NCI-H460 (cell line): Measurements from ENCODE around the gene CCDC188. TPM values are rescaled to one million over a fixed set of nuclear protein-coding genes. Genes with fewer than 3 reads are reported as not detected.

Experiments
- DNase-seq: peaks from one replicate; pipeline ENCODE4 v3.0.0-alpha.2; 2016; ENCODE audit warnings: low read depth; ENCODE audit errors: extremely low read depth
- total RNA-seq: library from RNA; depleted of rRNA; stranded (reverse); fragments of >200 nt; shearing (Covaris generic); gene quantifications from 2 replicates; pipeline ENCODE4 v1.2.3, GENCODE V29; 2014

CCDC188 gene
- total RNA-seq, 1 experiment from 2014 or later, result not detected

GRCh38 chr22:20124083-20124787 is 26.6 kb downstream of the CCDC188 start:
- no peak for DNase-seq

GRCh38 chr22:20123366-20124082 is 27.3 kb downstream of the CCDC188 start:
- DNase-seq, result no peak

GRCh38 chr22:20121856-20122415 is 28.9 kb downstream of the CCDC188 start:
- no peak for DNase-seq

GRCh38 chr22:20118300-20119020 is 32.4 kb downstream of the CCDC188 start:
- no peak for DNase-seq

GRCh38 chr22:20117633-20118299 is 33.1 kb downstream of the CCDC188 start:
- DNase-seq, result no peak

- peak; percentile 95 for DNase-seq
These were observed 33.8 kb downstream of the CCDC188 start, which contains the start of gene TRMT2A for GRCh38 chr22:20116951-20117632. TRMT2A (minus strand) TSS chr22:20117226; CDS start chr22:20116906, 320 bp downstream.

- DNase-seq, result no peak
These were observed 34.4 kb downstream of the CCDC188 start for GRCh38 chr22:20116376-20116950.

GRCh38 chr22:20115691-20116375 is 35.0 kb downstream of the CCDC188 start, which contains the start of gene RANBP1:
RANBP1 (plus strand) TSS chr22:20116104; CDS start chr22:20116185, 81 bp downstream.
- no peak for DNase-seq

GRCh38 chr22:20114506-20115475 is 36.1 kb downstream of the CCDC188 start:
- DNase-seq, result no peak

- no peak for DNase-seq
These were observed 37.1 kb downstream of the CCDC188 start for GRCh38 chr22:20113551-20114310.

GRCh38 chr22:20112623-20113511 is 38.0 kb downstream of the CCDC188 start:
- no peak for DNase-seq

GRCh38 chr22:20111689-20112622 is 38.9 kb downstream of the CCDC188 start:
- no peak for DNase-seq

- peak; percentile 22 for DNase-seq
These were observed 39.7 kb downstream of the CCDC188 start for GRCh38 chr22:20111045-20111688.

GRCh38 chr22:20110359-20110985 is 40.4 kb downstream of the CCDC188 start:
- DNase-seq, result no peak
